K562 (cell line): ENCODE data around the gene OR3A3.

Experiments
- BRD4 ChIP-seq: fragments of 200-600 bp; sonication (generic); IDR thresholded peaks from 2 replicates; pipeline ENCODE4 v1.6.1; 2017; ENCODE audit warnings: inconsistent platforms
- GMEB1 ChIP-seq: fragments of 250-450 bp; sonication (Bioruptor Pico); IDR thresholded peaks from 2 replicates; pipeline ENCODE4 v1.4.0; 2020; ENCODE audit warnings: mild to moderate bottlenecking
- KDM1A ChIP-seq, 2 experiments: fragments of 450-650 bp; IDR thresholded peaks; 2 replicates each; pipeline ENCODE4 v1.6.1; 2016; ENCODE audit warnings: mild to moderate bottlenecking in 2 of 2
- POLR2AphosphoS5 ChIP-seq: IDR thresholded peaks from 2 replicates; pipeline ENCODE4 v1.6.1; 2011; ENCODE audit warnings: mild to moderate bottlenecking, low read depth, low read length, moderate library complexity; ENCODE audit not compliant: control insufficient read depth, insufficient read depth
- RNF2 ChIP-seq: sonication (generic); IDR thresholded peaks from 2 replicates; pipeline ENCODE4 v1.6.1; 2016
- SIRT6 ChIP-seq: IDR thresholded peaks from one replicate; pipeline ENCODE4 v1.6.1; 2012; ENCODE audit warnings: low read depth, mild to moderate bottlenecking, control low read depth, inconsistent platforms, low read length, moderate library complexity
- ZBTB8A ChIP-seq: fragments of 450-650 bp; IDR thresholded peaks from 2 replicates; pipeline ENCODE4 v1.6.1; 2018; ENCODE audit warnings: mild to moderate bottlenecking, moderate library complexity; ENCODE audit not compliant: partially characterized antibody
- ZHX1 ChIP-seq: fragments of 150-350 bp; conservative IDR thresholded peaks from 2 replicates; pipeline ENCODE4 v1.6.1; 2014; ENCODE audit warnings: low read length

GRCh38 chr17:3471599-3471998 lies 60.4 kb downstream of the OR3A3 start, which contains the start of gene SPATA22:
- TF ChIP-seq ZBTB8A (no peak), RNF2 (no peak), KDM1A (IDR thresholded peaks at IDR 0.05) (no peak), SIRT6 (no peak), ZHX1 (no peak), POLR2AphosphoS5 (no peak), BRD4 (no peak), GMEB1 (CRISPR knock-in tag) (no peak)
